ENCODE results near the gene TMEM59L.

- TF ChIP-seq POLR2A (IDR thresholded peaks at IDR 0.05) (no peak), CTCF (IDR thresholded peaks at IDR 0.05) (no peak)
Observed at GRCh38 chr19:18618236-18618635, 5.6 kb downstream of the TMEM59L start.
